Erythroblast (primary cell): ENCODE data around the gene CCNB2.
"Not testable (repeated sequence)": the region's sequence is repeated elsewhere in the genome, so short reads cannot be mapped to it uniquely, and the experiment has no call there.

ENCODE experiments used
- DNase-seq, 2 experiments: peaks; one replicate each; lab custom pipeline; 2025; lab: John Stamatoyannopoulos, UW
- GATA1 ChIP-seq: IDR thresholded peaks from 2 replicates; pipeline ENCODE4 v1.6.1; 2011; ENCODE audit warnings: low read depth, mild to moderate bottlenecking, control low read depth, low read length, moderate library complexity
- POLR2A ChIP-seq: IDR thresholded peaks from 2 replicates; pipeline ENCODE4 v1.6.1; 2011; ENCODE audit warnings: mild to moderate bottlenecking, low read length

Gene CCNB2

GRCh38 chr15:59119625-59120024 is 14.7 kb downstream of the CCNB2 start:
- no peak for TF ChIP-seq POLR2A
- no peak for TF ChIP-seq GATA1

GRCh38 chr15:59120937-59121336 is 16.0 kb downstream of the CCNB2 start:
- no peak for TF ChIP-seq GATA1
- no peak for TF ChIP-seq POLR2A
- DNase-seq, result no peak

More at GRCh38 chr15:59119625-59120024, 14.7 kb downstream of the CCNB2 start:
- no peak for DNase-seq

GRCh38 chr15:59124261-59124660 is 19.3 kb downstream of the CCNB2 start:
- no peak for DNase-seq
- TF ChIP-seq GATA1, result no peak
- TF ChIP-seq POLR2A, result no peak

- DNase-seq, result not testable (repeated sequence)
These were observed 20.7 kb downstream of the CCNB2 start for GRCh38 chr15:59125683-59126082.

DNA sequence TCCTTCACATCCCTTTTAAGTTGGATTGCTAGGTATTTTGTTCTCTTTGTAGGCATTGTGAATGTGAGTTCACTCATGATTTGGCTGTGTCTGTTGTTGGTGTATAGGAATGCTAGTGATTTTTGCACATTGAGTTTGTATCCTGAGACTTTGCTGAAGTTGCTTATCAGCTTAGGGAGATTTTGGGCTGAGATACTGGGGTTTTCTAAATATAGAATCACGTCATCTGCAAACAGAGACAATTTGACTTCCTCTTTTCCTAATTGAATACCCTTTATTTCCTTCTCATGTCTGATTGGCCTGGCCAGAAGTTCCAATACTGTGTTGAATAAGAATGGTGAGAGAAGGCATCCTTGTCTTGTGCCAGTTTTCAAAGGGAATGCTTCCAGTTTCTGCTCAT is 22.3 kb downstream of the CCNB2 start:
- DNase-seq, result not testable (repeated sequence)

DNA sequence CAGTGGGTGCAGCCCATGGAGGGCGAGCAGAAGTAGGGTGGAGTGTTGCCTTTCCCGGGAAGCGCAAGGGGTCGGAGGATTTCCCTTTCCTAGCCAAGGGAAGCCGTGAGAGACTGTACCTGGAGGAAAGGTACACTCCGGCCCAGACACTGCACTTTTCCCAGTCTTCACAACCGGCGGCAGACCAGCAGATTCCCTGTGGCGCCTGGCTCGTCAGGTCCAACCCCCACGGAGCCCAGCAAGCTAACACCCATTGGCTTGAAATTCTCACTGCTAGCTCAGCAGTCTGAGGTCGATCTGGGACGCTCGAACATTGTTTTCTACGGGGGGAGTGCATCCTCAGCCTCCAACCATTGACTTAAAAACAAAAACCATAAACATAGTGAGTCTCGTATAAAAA is 26.5 kb downstream of the CCNB2 start:
- no peak for DNase-seq
- no peak for TF ChIP-seq POLR2A
- TF ChIP-seq GATA1, result no peak

- TF ChIP-seq GATA1, result no peak
- TF ChIP-seq POLR2A, result no peak
These were observed 27.1 kb downstream of the CCNB2 start for GRCh38 chr15:59131969-59132562.

DNA sequence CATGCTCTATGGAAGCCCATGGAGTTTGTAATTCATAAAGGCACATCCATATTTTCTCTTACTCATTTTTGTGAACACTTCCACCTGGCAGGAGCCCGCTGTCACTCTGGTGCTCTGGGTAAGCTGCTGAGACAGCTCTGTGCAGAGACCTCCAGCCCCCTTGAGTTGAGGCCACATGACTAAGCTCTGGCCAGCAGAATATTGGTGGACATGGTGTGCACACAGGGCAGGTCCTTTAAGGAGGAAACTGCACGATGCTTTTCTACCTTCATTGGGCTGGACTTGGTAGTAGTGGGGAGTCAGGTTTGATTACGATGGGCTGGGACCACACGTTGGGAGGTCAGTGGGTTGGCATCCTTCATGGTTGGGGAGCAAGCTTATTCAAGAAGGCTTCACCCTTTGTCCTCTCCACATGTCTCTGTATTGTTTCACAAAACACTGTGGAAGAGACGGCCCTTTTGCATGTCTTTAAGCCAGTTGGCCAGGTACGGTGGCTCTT is 29.0 kb downstream of the CCNB2 start:
- no peak for DNase-seq
- no peak for TF ChIP-seq POLR2A
- TF ChIP-seq GATA1, result no peak

More at GRCh38 chr15:59131969-59132562, 27.1 kb downstream of the CCNB2 start:
- no peak for DNase-seq

DNA sequence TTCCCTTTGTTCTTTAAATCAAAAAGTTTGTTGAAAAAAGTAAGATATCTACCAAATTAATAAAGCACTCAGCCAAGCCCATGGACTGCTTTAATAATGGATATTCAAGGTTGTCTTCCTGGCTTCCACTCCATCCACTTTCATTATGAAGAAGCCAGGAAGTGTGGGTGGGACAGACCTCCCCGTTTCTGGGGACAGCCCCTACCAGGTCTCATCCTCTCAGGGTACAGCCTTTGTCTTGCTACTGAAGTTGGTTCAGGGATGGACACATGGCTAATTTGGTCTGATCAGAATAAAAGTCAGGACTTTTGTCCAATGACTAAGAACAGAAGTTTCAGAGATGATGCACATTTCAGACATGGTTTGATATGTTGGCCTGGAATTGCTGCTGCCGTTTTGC is 32.6 kb downstream of the CCNB2 start:
- DNase-seq, result no peak
- TF ChIP-seq GATA1, result no peak
- no peak for TF ChIP-seq POLR2A

DNA sequence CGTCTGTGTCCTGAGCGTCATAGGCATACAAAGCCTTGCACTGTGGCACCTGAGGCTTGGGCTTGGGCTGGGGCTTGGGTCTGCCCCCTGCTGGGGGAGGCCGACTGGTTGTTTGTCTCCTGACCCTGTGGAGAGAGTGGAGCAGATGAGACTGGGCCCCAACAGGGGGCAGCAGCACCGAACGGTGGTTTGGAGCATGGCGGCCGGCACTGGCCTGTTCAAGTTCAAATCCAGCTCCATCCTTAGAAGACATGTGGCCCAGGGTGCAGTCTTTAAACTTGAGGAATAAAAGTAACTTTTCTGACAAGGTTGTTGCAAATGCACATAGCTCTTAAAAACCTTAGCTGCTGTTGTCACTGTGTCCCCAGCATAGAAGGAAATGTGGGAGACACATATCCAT is 33.3 kb downstream of the CCNB2 start:
- TF ChIP-seq POLR2A (no peak), GATA1 (no peak)
- DNase-seq, result peak; percentile 76 to 78

GRCh38 chr15:59140422-59141226 is 35.7 kb downstream of the CCNB2 start:
- TF ChIP-seq POLR2A (no peak), GATA1 (no peak)
- no peak for DNase-seq

- no peak for TF ChIP-seq POLR2A
- no peak for TF ChIP-seq GATA1
- DNase-seq, result no peak
These were observed 38.3 kb downstream of the CCNB2 start for GRCh38 chr15:59143281-59143680.

GRCh38 chr15:59144594-59144993 is 39.6 kb downstream of the CCNB2 start:
- not testable (repeated sequence) for DNase-seq

- no peak for DNase-seq
- no peak for TF ChIP-seq GATA1
- TF ChIP-seq POLR2A, result no peak
These were observed 42.7 kb downstream of the CCNB2 start for GRCh38 chr15:59147666-59148065.
